HG03060 (cell line): ENCODE data around the gene TMEM182.

Source experiments
- ATAC-seq: cut with Tn5 transposase; IDR thresholded peaks from one replicate; pipeline ENCODE4 v1.9.1; 2021; ENCODE audit warnings: low read depth, moderate number of reproducible peaks; ENCODE audit not compliant: unreplicated experiment

The TMEM182 gene

DNA sequence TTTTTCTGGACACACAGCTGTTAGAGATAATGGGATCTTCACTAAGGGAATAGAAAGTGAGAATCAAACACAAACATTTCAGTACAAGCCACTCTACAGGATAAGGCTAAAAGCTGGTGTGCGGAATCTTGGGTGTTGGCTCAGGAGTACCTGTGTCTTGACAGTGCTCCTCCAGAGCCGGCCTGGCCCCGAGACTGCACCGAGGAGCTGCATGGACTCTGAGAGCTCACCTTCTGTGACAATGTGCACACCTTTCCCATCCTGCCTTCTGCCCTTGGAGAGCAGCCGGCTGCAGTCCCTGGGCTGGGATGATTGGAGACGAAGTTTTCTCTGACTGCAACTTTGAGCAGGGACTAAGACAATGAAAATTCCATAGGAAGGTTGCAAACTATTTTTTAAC is 89.1 kb downstream of the TMEM182 start:
- ATAC-seq, result no peak

DNA sequence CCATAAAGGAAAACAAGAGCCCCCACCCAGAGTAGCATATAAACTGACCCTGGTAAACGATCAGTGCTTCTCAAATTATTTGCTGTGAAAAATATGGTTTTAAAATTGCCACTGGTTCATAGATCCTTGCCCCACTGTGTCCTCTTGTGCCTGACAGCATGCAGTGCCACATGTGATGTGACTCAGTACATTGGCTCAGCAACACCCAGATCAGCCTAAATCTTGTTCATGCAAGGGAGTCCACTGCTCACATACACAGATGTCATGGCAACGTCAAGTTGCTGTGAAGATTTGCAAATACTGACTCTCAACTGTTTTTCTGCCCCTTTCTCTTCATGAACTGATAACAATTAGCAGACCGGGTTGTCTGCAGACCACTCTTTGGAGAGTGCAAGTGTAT is 91.0 kb downstream of the TMEM182 start:
- no peak for ATAC-seq
